T-cell (primary cell): Measurements from ENCODE around the gene HECTD4. TPM values are rescaled to one million over a fixed set of nuclear protein-coding genes. Genes with fewer than 3 reads are reported as not detected.

Experiments
- ATAC-seq, 4 experiments: fragments of 200-7000 bp in 3 of 4; fragments of 150-1000 bp in 1 of 4; cut with Tn5 transposase; replicated peaks in 1 of 4; 1 replicate in 3 of 4; 2 replicates in 1 of 4; pipeline ENCODE4 v1.10.0; 2021; ENCODE audit warnings: moderate library complexity in 3 of 4, mild to moderate bottlenecking in 2 of 4, moderate number of reproducible peaks in 1 of 4
- CTCF ChIA-PET, 2 donors: fragments of 300-600 bp; sonication (Branson Sonifier 250); formaldehyde crosslinking; loops; one replicate each; lab custom pipeline; 2022; ENCODE audit warnings: antibody characterized with exemption in 2 of 2; lab: Charles Lee
- POLR2A ChIA-PET, 2 donors: fragments of 300-600 bp; sonication (Branson Sonifier 250); formaldehyde crosslinking; loops; one replicate each; lab custom pipeline; 2022; ENCODE audit warnings: antibody characterized with exemption in 2 of 2; lab: Charles Lee
- DNase-seq, 35 experiments: peaks; one replicate each; pipeline versions ENCODE4 v3.0.0 to v3.0.0-alpha.2; 2013 to 2023
- H3K27ac ChIP-seq: one replicate; pipeline ENCODE4 v1.5.1; 2013; ENCODE audit warnings: low read length
- H3K27me3 ChIP-seq, 2 experiments: replicated peaks in 1 of 2; 1 replicate in 1 of 2; 2 replicates in 1 of 2; pipeline versions ENCODE4 v1.6.1 to v1.7.0; 2013; ENCODE audit warnings: low read length in 1 of 2, mixed read lengths in 1 of 2; ENCODE audit not compliant: control insufficient read depth in 2 of 2, insufficient read depth in 2 of 2; ENCODE audit errors: extremely low read depth in 1 of 2
- H3K36me3 ChIP-seq, 2 donors: 1 replicate in 1 of 2; 2 replicates in 1 of 2; pipeline versions ENCODE4 v1.6.1 to v1.7.0; 2013; ENCODE audit warnings: low read length in 1 of 2; ENCODE audit not compliant: control insufficient read depth in 2 of 2, insufficient read depth in 1 of 2; ENCODE audit errors: extremely low read depth in 1 of 2
- H3K4me1 ChIP-seq, 2 experiments: 1 replicate in 1 of 2; 2 replicates in 1 of 2; pipeline versions ENCODE4 v1.6.1 to v1.7.0; 2013; ENCODE audit warnings: low read length in 2 of 2, mixed read lengths in 1 of 2; ENCODE audit not compliant: insufficient read depth in 2 of 2, control insufficient read depth in 1 of 2; ENCODE audit errors: extremely low read depth in 1 of 2
- H3K4me3 ChIP-seq, 2 donors: 1 replicate in 1 of 2; 2 replicates in 1 of 2; pipeline versions ENCODE4 v1.5.1 to v1.7.0; 2013; ENCODE audit warnings: mild to moderate bottlenecking in 2 of 2, low read length in 1 of 2, moderate library complexity in 1 of 2; ENCODE audit not compliant: control insufficient read depth in 1 of 2; ENCODE audit errors: extremely low read depth in 1 of 2
- H3K9me3 ChIP-seq: 2 replicates; pipeline ENCODE4 v1.7.0; 2013
- H3K27ac Mint-ChIP-seq, 2 donors: one replicate each; pipeline ENCODE4 v1.8.0; 2020 to 2021; ENCODE audit warnings: mild to moderate bottlenecking in 2 of 2, mixed read lengths in 2 of 2
- H3K27me3 Mint-ChIP-seq, 2 donors: one replicate each; pipeline ENCODE4 v1.8.0; 2021 to 2022; ENCODE audit warnings: mixed read lengths in 2 of 2
- H3K36me3 Mint-ChIP-seq: one replicate; pipeline ENCODE4 v1.8.0; 2021; ENCODE audit warnings: mixed read lengths
- H3K4me1 Mint-ChIP-seq, 3 donors: one replicate each; pipeline ENCODE4 v1.8.0; 2020 to 2022; ENCODE audit warnings: mixed read lengths in 3 of 3, mild to moderate bottlenecking in 1 of 3
- H3K4me3 Mint-ChIP-seq, 3 donors: one replicate each; pipeline ENCODE4 v1.8.0; 2020 to 2022; ENCODE audit warnings: mild to moderate bottlenecking in 3 of 3, mixed read lengths in 3 of 3, moderate library complexity in 3 of 3
- H3K9me3 Mint-ChIP-seq, 3 donors: one replicate each; pipeline ENCODE4 v1.8.0; 2020 to 2022; ENCODE audit warnings: mixed read lengths in 3 of 3
- WGBS: methylation state at CpG from one replicate; pipeline ENCODE4 v1.1.5; 2013; ENCODE audit warnings: missing lambda C conversion rate; ENCODE audit not compliant: insufficient coverage; 5-methylcytosine and 5-hydroxymethylcytosine counted together
- total RNA-seq, 35 experiments: library from RNA in 6 of 35; stranded (reverse) in 6 of 35; fragments of 120-200 nt in 1 of 35; gene quantifications; one replicate each; pipeline versions ENCODE4 v1.2.1 to v1.2.4 and lab custom pipeline; 2013 to 2026

The HECTD4 gene
- total RNA-seq, 5 donors from 2014 or later (not counting 1 experiment from before 2014, with no cell fraction given) = 49.7 to 58.5 (median 53.7) TPM

- H3K27ac Mint-ChIP-seq = no peak overlapping the region
- peaks cover 57% of the 10 kb centered on the region for H3K36me3 Mint-ChIP-seq
- ATAC-seq (no peak), DNase-seq (no peak)
- 95% methylated on average over 2 of the region's 4 CpGs for WGBS
- ChIA-PET CTCF (no interaction called here), POLR2A (no interaction called here)
- H3K27me3 Mint-ChIP-seq = no peaks in the 10 kb centered on the region
- H3K4me1 ChIP-seq = no peaks in the 10 kb centered on the region
- H3K27me3 ChIP-seq = no peaks in the 10 kb centered on the region
- no peaks in the 10 kb centered on the region for H3K9me3 Mint-ChIP-seq
- H3K4me1 Mint-ChIP-seq = no peaks in the 10 kb centered on the region
- no peak overlapping the region for H3K4me3 ChIP-seq
- no peak overlapping the region for H3K27ac ChIP-seq
- peaks cover 13 to 66% of the 10 kb centered on the region in 2 donors for H3K36me3 ChIP-seq
- no peak overlapping the region for H3K4me3 Mint-ChIP-seq
- H3K9me3 ChIP-seq = no peaks in the 10 kb centered on the region
Observed at GRCh38 chr12:112207397-112207924, 174.8 kb downstream of the HECTD4 start.

- H3K27me3 Mint-ChIP-seq = no peaks in the 10 kb centered on the region
- 93% methylated on average over 3 of the region's 7 CpGs for WGBS
- no peak overlapping the region for H3K4me3 ChIP-seq
- no peak overlapping the region for H3K27ac ChIP-seq
- CTCF ChIA-PET = no interaction called here
- H3K27me3 ChIP-seq = no peaks in the 10 kb centered on the region
- no peaks in the 10 kb centered on the region for H3K4me1 ChIP-seq
- H3K4me3 Mint-ChIP-seq = no peak overlapping the region
- POLR2A ChIA-PET = no interaction called here
- no peak for DNase-seq
- no peak for ATAC-seq
- H3K9me3 ChIP-seq = no peaks in the 10 kb centered on the region
- no peak overlapping the region for H3K27ac Mint-ChIP-seq
- H3K36me3 Mint-ChIP-seq = peaks cover 52% of the 10 kb centered on the region
- H3K9me3 Mint-ChIP-seq = no peaks in the 10 kb centered on the region
- no peaks in the 10 kb centered on the region for H3K4me1 Mint-ChIP-seq
- peaks cover 16 to 61% of the 10 kb centered on the region in 2 donors for H3K36me3 ChIP-seq
Observed at GRCh38 chr12:112206944-112207343, 175.3 kb downstream of the HECTD4 start.

- no peak for ATAC-seq
- Histone ChIP-seq H3K27ac (no peak overlapping the region), H3K27me3 (no peaks in the 10 kb centered on the region), H3K4me1 (no peaks in the 10 kb centered on the region), H3K4me3 (no peak overlapping the region), H3K9me3 (no peaks in the 10 kb centered on the region), H3K36me3 (peaks cover 10 to 41% of the 10 kb centered on the region in 2 donors)
- ChIA-PET POLR2A (no interaction called here), CTCF (interaction anchor here (0.8 to 3.7 kb wide), 3 partner anchors 188 to 1768 kb away, joined by 3 to 29 read pairs (median 11); no protein-coding TSS in a partner anchor)
- no peaks in the 10 kb centered on the region for H3K9me3 Mint-ChIP-seq
- 96% methylated on average over 3 of the region's 4 CpGs for WGBS
- H3K27me3 Mint-ChIP-seq = no peaks in the 10 kb centered on the region
- DNase-seq = no peak
- H3K4me1 Mint-ChIP-seq = peaks cover 0 to 6% (median 2%) of the 10 kb centered on the region in 3 donors
- no peak overlapping the region for H3K4me3 Mint-ChIP-seq
- H3K36me3 Mint-ChIP-seq = peaks cover 34% of the 10 kb centered on the region
- no peak overlapping the region for H3K27ac Mint-ChIP-seq
Observed at GRCh38 chr12:112199136-112199535, 183.1 kb downstream of the HECTD4 start.

- Mint-ChIP-seq H3K9me3 (no peaks in the 10 kb centered on the region), H3K36me3 (peaks cover 37% of the 10 kb centered on the region), H3K4me1 (peaks cover 0 to 6% (median 2%) of the 10 kb centered on the region in 3 donors), H3K27ac (no peak overlapping the region), H3K4me3 (no peak overlapping the region), H3K27me3 (no peaks in the 10 kb centered on the region)
- H3K27ac ChIP-seq = no peak overlapping the region
- no peaks in the 10 kb centered on the region for H3K4me1 ChIP-seq
- H3K27me3 ChIP-seq = no peaks in the 10 kb centered on the region
- WGBS = 88% methylated on average over 5 of the region's 9 CpGs
- no peak overlapping the region for H3K4me3 ChIP-seq
- DNase-seq (peak in 31 of 35 experiments; percentile 4 to 55 (median 29)), ATAC-seq (peak; percentile 60 to 80 (median 73))
- no peaks in the 10 kb centered on the region for H3K9me3 ChIP-seq
- ChIA-PET POLR2A (interaction anchor here in 1 of 2 donors (0.5 kb wide), 1 partner anchor 182 kb away, joined by 4 read pairs; no protein-coding TSS in a partner anchor), CTCF (interaction anchor here (0.6 to 3.7 kb wide), 5 partner anchors 10 to 189 kb away, joined by 3 to 29 read pairs (median 4); no protein-coding TSS in a partner anchor)
- peaks cover 15 to 41% of the 10 kb centered on the region in 2 donors for H3K36me3 ChIP-seq
Observed at GRCh38 chr12:112198120-112198733, 184.0 kb downstream of the HECTD4 start.

- Mint-ChIP-seq H3K27me3 (no peaks in the 10 kb centered on the region), H3K9me3 (no peaks in the 10 kb centered on the region), H3K27ac (no peak overlapping the region), H3K4me1 (peaks cover 0 to 6% (median 2%) of the 10 kb centered on the region in 3 donors), H3K4me3 (no peak overlapping the region), H3K36me3 (peaks cover 52% of the 10 kb centered on the region)
- H3K4me1 ChIP-seq = no peaks in the 10 kb centered on the region
- no peak overlapping the region for H3K4me3 ChIP-seq
- POLR2A ChIA-PET = no interaction called here
- no peaks in the 10 kb centered on the region for H3K9me3 ChIP-seq
- CTCF ChIA-PET = no interaction called here
- H3K27ac ChIP-seq = no peak overlapping the region
- WGBS = 94% methylated on average over 3 of the region's 9 CpGs
- DNase-seq (no peak), ATAC-seq (no peak)
- H3K36me3 ChIP-seq = peaks cover 10 to 54% of the 10 kb centered on the region in 2 donors
- H3K27me3 ChIP-seq = no peaks in the 10 kb centered on the region
Observed at GRCh38 chr12:112196196-112196875, 185.9 kb downstream of the HECTD4 start.

GRCh38 chr12:112194601-112195247 lies 187.5 kb downstream of the HECTD4 start:
- no peak overlapping the region for H3K4me3 ChIP-seq
- Mint-ChIP-seq H3K36me3 (peaks cover 59% of the 10 kb centered on the region), H3K9me3 (no peaks in the 10 kb centered on the region), H3K27me3 (no peaks in the 10 kb centered on the region), H3K4me1 (peaks cover 0 to 6% (median 2%) of the 10 kb centered on the region in 3 donors), H3K27ac (no peak overlapping the region), H3K4me3 (no peak overlapping the region)
- H3K4me1 ChIP-seq = no peaks in the 10 kb centered on the region
- no peak for ATAC-seq
- no peaks in the 10 kb centered on the region for H3K9me3 ChIP-seq
- no peaks in the 10 kb centered on the region for H3K27me3 ChIP-seq
- ChIA-PET POLR2A (no interaction called here), CTCF (no interaction called here)
- over 99% methylated on average over 20 of the region's 20 CpGs for WGBS
- peaks cover 8 to 59% of the 10 kb centered on the region in 2 donors for H3K36me3 ChIP-seq
- no peak overlapping the region for H3K27ac ChIP-seq
- no peak for DNase-seq
